Activated gamma-delta T cell (primary cell): ENCODE data around the gene ZFYVE28.

ENCODE experiments used
- DNase-seq: peaks from one replicate; lab custom pipeline; 2025; lab: John Stamatoyannopoulos, UW

The ZFYVE28 gene

DNA sequence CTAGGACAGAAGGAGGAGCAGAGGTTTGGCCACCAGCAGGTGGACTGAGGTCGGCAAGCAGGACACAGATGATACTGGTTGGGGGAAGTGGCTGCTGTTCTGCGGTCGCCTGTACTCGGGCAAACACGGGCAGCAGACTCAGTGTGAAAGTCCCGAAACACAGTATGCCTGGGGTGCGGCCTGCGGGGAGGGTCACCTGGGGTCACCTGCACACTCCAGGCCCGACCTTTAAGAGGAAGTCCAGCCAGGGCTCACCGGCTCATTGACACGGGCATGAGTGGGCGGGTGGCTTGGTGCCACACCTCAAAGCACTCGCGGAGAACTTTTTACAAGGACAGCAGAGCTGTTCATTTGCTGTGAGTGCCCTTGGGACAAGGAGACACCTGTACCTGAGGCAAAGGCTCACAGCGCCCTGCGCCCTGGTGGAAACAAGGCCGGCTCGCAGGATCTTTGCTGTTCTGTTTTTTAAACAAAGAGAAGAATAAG lies 85.0 kb downstream of the ZFYVE28 start:
- DNase-seq = no peak

DNA sequence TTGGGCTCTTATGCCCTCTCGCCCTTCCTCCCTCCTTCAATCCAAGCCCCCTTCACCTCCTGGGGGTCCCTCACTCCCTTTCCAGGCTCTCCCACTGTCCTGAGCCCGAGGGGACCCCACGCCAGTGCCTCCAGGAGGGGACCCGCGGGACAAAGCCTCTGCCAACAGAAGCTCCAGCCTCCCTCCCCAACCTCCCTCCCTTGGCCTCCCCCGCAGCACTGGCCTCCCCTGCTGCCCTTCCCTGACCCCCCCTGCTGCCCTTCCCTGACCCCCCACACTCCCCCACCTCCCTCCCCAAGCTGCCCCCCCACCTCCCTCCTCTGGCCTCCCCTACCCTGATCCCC lies 85.5 kb downstream of the ZFYVE28 start:
- no peak for DNase-seq

DNA sequence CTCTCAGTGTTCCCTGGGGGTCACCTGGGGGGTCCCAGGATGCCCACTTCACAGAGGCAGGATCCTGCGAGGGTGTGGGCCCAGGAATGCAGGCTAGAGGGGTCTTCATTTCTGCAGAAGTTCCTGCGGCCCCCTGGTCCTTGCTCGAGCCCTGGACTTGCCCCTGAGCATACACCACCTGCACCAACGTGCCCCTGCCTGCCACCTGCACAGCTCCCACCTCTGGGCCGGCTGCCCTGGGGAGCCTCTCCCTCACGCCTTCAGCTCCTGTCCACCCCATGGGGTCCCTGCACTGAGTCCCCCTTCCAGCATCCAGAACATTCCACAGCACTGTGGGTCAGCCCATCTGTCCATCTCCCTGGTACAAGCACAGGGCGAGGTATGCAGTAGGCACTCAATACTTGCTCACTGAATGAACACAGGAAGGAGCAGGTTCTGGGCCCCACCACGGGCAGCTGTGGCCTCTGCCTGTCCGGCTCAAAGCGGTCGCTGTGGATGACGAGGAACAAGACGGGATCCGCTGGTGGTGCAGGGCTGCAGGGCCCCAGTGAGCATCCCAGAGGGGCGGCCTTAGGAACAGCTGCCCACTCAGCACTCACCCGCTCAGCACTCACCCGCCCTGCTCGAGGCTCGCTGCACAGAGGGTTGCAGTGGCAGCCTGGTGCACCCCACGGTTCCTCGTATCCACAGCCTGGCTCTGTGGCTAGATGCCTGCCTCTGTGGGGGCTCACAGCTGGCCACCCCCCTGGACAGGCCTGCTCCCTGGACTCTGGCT lies 86.1 kb downstream of the ZFYVE28 start:
- DNase-seq = no peak

- DNase-seq = no peak
These were observed 86.8 kb downstream of the ZFYVE28 start for GRCh38 chr4:2331519-2332200.

GRCh38 chr4:2331043-2331420 lies 87.4 kb downstream of the ZFYVE28 start:
- DNase-seq = no peak

DNA sequence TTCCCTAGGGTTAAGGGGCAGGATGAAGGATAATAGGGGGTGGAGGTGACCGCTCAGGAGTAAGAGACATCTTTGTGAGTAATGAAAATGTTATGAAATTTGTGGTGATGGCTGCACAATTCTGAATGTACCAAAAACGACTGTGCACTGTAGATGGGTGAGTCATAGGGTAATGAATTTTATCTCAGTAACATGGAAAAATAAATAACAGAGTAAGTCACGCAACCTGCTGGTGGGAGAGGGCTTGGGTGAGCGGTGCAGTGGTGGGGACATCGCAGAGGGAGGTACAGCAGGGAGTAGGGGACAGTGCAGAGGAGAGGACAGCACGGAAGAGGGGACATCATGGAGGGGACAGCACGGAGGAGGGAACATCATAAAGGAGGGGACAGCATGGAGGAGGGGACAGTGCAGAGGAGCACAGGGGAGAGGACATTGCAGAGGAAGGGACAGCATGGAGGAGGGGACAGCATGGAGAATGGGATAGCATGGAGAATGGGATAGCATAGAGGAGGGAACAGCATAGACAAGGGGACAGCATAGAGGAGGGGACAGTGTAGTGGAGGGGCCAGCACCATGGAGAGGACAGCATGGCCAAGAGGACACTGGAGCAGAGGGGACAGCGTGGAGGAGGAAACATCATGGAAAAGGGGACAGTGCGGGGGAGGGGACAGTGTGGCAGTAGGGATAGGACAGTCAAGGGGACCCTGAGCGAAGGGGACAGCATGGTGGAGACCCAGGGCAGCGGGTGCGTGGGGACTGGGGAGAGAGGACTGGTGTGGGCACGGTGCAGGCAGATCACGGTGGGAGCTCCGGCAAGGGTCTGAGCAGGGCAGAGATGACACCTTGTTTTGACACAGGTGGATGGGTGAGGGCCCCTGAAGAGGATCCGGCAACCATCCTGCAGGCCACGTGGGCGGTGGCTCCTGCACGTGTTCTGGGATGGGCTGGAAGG lies 88.1 kb downstream of the ZFYVE28 start:
- DNase-seq = no peak

DNA sequence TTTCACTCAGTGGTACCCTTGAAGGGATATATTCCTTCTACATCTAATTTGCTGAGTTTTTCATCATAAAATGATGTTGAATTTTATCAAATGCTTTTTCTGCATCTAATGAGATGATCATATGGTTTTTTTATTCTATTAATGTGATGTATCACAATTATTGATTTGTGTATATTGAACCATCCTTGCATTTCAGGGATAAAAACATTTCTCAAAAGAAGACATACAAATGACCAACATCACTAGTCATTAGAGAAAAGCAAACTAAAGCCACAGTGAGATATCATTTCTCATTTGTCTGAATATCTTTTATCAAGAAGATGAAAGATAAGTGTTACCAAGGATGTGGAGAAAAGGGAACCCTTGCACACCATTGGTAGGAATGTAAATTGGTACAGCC lies 90.9 kb downstream of the ZFYVE28 start:
- DNase-seq = no peak

DNA sequence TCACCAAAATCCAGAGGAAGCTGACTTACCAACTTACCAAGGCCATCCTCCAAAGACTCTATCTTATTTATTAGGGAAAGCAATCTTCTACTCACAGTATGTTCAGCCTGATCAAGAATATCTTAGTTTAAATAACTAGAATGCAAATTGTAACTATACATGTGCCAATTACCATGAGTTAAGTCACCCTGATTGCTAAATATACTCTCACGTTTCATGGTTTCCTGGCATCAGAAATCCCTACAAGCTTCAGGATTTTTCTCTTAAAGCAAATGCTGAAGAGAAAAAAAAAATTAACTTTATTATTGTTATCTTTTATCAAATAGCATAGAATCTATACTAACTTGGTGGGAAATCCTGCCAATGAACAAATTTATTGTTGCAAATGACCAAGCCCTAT lies 93.6 kb downstream of the ZFYVE28 start:
- no peak for DNase-seq

DNA sequence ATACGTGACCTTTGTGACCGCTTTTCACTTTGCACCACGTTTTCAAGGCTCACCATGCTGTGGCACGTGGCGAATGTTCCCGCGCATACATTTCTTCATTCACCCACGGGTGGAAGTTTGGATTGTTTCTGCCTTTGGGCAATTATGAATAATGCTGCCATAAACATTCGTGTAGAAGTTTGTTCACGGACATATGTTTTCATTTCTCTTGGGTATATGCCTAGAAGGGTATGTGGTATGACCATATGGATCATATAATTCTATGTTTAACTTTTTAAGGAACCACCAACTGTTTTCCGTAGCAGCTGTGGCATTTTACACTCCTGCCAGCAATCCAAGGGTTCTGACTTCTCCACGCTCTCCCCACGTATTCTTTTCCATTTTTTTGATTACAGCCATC lies 95.6 kb downstream of the ZFYVE28 start:
- DNase-seq = no peak

DNA sequence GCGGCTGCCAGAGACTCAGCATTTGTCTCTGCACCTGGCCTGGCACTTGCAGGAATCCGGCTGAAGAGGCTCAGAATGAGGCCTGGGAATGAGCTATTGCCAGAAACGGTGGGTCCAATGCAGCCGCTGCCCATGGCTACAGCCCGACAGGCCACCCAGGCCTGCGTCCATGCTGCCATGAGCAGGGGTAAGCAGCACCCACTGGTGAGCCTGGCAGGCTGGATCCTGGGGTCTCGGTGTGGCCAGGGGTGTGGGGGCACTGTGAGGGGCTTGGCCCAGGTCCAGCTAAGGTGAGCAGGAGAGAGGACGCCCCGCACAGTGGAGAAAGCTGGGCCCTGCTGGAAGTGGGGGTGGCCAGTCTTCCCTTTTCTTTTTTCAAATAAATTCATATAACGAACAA lies 96.2 kb downstream of the ZFYVE28 start:
- DNase-seq = no peak

- DNase-seq = no peak
These were observed 96.9 kb downstream of the ZFYVE28 start for GRCh38 chr4:2321279-2322196.

- no peak for DNase-seq
These were observed 97.7 kb downstream of the ZFYVE28 start for GRCh38 chr4:2320746-2321145.

DNA sequence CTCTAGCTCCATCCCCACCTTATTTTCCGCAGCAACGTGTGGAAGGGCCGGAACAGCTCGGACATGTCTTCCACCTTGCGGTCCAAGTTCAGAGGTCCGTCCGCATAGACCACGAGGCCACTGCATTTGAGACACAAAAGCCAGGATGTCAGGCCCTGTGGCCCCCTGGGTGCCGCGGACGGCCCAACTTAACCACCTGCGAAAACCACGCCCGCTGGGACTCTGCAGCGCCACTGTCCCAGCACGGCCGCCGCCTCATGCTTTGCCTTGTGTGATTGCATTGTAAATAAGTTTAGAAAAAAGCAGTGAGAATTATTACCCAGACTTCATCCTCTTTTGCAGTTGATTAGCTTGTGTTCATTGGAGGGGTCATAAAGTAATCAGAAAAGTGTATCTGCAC lies 98.3 kb downstream of the ZFYVE28 start:
- no peak for DNase-seq

- no peak for DNase-seq
These were observed 99.6 kb downstream of the ZFYVE28 start for GRCh38 chr4:2318885-2319284.

GRCh38 chr4:2318476-2318875 lies 100.0 kb downstream of the ZFYVE28 start:
- no peak for DNase-seq

GRCh38 chr4:2313366-2313765 lies 105.1 kb downstream of the ZFYVE28 start:
- DNase-seq = no peak

- no peak for DNase-seq
These were observed 111.6 kb downstream of the ZFYVE28 start for GRCh38 chr4:2306773-2307410.

DNA sequence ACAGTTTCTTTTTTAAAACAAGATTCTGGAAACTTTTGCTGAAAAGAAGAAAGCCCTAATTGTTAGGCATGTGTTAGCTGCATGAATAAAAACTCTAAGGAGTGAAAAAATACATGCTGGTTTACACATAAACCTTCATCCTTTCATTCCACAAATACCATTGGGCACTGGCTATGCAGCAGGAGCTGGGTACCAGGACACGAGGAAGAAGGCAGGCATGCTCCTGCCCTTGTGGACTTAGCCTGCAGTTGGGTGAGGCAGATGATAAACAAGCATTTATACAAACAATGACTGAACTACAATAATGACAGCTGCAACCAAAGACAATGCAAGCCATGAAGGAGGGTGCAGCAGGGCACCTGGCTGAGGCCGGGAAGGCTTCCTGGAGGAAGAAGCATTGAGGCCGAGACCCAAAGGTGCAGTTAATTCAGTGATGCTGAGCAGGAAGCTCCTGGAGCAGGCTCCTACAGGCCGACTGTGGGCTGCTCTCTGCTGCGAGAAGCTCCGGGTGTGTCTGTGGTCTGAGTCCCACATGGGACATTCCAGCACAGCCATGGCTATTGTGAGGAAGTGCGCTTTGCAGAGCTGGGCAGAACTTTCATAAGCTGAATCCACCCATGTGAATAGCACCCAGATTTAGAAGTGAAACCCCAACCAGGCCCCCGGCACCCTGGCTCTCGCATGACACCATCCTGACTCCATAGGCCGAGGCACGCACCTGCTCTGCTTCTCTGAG lies 112.5 kb downstream of the ZFYVE28 start:
- no peak for DNase-seq

DNA sequence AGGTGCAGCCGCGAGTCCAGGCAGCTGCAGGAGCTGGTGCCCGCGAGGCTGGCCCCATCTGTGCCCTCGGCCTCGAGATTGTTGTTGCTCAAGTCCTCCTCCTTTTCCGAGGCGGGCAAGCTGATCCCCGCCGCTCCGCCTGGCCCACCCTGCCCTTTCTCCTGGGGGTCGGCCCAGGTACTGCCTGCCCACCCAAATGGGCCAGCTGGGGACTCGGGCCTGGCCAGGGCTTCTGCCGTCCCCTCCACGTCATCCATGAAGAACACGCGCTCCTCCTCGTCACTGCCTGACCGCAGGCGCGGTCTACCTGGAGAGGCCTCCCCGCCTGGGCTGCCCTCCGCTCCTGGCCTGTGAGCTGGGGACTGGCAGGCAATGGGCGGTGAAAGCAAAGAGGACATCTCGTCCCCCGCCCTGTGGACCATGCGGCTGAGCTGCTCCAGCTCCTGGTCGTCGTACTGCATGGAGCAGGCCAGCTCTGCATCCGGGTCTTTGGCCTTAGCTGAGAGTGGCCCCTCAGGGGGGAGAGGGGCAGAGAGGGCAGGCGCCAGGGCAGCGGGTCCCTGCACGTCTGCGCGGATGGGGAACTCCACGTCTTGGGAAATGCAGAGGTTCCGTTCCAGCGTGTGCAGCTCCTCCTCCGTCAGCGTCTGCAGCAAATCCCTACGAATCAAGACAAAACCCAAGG lies 113.4 kb downstream of the ZFYVE28 start:
- DNase-seq = no peak
